Endothelial cell of umbilical vein (primary cell): ENCODE results near the gene BEAN1.

Experiments used
- CTCF ChIP-seq, 2 donors: IDR thresholded peaks; 1 replicate in 1 of 2; 2 replicates in 1 of 2; pipeline ENCODE4 v1.5.1; 2011; ENCODE audit warnings: low read length in 2 of 2, mild to moderate bottlenecking in 2 of 2, moderate library complexity in 2 of 2, control low read depth in 1 of 2, inconsistent platforms in 1 of 2, low read depth in 1 of 2; ENCODE audit not compliant: insufficient read depth in 1 of 2; ENCODE audit errors: extremely low read depth in 1 of 2
- EZH2 ChIP-seq: IDR thresholded peaks from 2 replicates; pipeline ENCODE4 v1.6.1; 2012; ENCODE audit warnings: borderline replicate concordance, low read depth, mild to moderate bottlenecking, moderate library complexity, low read length, inconsistent platforms; ENCODE audit not compliant: severe bottlenecking
- JUN ChIP-seq: IDR thresholded peaks from 2 replicates; pipeline ENCODE4 v1.6.1; 2011; ENCODE audit warnings: borderline replicate concordance, low read depth; ENCODE audit not compliant: insufficient read length, insufficient read depth
- MAX ChIP-seq: IDR thresholded peaks from 2 replicates; pipeline ENCODE4 v1.6.1; 2011; ENCODE audit not compliant: insufficient read depth, insufficient read length
- POLR2A ChIP-seq: IDR thresholded peaks from 2 replicates; pipeline ENCODE4 v1.6.1; 2012; ENCODE audit warnings: low read depth, mild to moderate bottlenecking, control low read depth, low read length
- POLR2AphosphoS5 ChIP-seq: IDR thresholded peaks from 2 replicates; pipeline ENCODE4 v1.6.1; 2012; ENCODE audit warnings: low read depth, mild to moderate bottlenecking, control low read depth, low read length, moderate library complexity; ENCODE audit not compliant: insufficient read depth

GRCh38 chr16:66479661-66480264 is 52.7 kb downstream of the BEAN1 start:
- TF ChIP-seq EZH2 (no peak), CTCF (IDR thresholded peaks at IDR 0.05; ENCODE audit: extremely low read depth in 1 of 2, insufficient read depth in 1 of 2, low read depth in 1 of 2, low read length in 2 of 2) (no peak), MAX (no peak), JUN (no peak), POLR2A (no peak), POLR2AphosphoS5 (no peak)
